Measurements from ENCODE around the gene PCDHGA7.
"Not testable (repeated sequence)": the region's sequence is repeated elsewhere in the genome, so short reads cannot be mapped to it uniquely, and the experiment has no call there.

Gene PCDHGA7

GRCh38 chr5:141369994-141370848, 12.3 kb upstream of the PCDHGA7 start, which contains the start of gene PCDHGB3:
PCDHGB3 (plus strand) TSS chr5:141370242; CDS start chr5:141370395, 153 bp downstream.
- DNase-seq = no peak

GRCh38 chr5:141371572-141372475, 10.7 kb upstream of the PCDHGA7 start:
- DNase-seq = no peak

GRCh38 chr5:141373673-141374317, 8.7 kb upstream of the PCDHGA7 start, which contains the start of gene PCDHGA6:
PCDHGA6 (plus strand) TSS chr5:141373891; CDS start chr5:141374084, 193 bp downstream.
- no peak for DNase-seq

DNA sequence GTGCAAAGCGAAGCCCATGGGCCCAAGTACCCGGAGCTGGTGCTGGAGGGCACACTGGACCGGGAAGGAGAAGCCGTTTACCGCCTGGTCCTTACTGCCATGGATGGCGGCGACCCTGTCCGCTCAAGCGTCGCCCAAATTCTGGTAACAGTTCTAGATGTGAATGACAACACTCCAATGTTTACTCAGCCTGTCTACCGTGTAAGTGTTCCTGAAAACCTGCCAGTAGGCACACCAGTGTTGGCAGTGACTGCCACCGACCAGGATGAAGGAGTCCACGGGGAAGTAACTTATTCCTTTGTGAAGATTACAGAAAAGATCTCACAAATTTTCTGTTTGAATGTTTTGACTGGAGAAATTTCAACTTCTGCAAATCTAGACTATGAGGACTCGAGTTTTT, 7.9 kb upstream of the PCDHGA7 start:
- no peak for DNase-seq

DNA sequence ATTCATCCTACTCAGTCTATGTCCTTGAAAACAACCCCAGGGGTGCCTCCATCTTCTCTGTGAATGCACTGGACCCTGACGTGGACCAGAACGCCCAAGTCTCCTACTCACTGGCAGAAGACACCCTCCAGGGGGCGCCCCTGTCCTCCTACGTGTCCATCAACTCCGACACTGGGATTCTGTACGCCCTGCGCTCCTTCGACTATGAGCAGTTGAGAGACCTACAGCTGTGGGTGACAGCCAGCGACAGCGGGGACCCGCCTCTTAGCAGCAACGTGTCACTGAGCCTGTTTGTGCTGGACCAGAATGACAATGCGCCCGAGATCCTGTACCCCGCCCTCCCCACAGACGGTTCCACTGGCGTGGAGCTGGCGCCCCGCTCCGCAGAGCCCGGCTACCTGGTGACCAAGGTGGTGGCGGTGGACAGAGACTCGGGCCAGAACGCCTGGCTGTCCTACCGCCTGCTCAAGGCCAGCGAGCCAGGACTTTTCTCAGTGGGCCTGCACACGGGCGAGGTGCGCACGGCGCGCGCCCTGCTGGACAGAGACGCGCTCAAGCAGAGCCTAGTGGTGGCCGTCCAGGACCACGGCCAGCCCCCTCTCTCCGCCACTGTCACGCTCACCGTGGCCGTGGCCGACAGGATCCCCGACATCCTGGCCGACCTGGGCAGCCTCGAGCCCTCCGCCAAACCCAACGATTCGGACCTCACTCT, 6.9 kb upstream of the PCDHGA7 start:
- not testable (repeated sequence) for DNase-seq

GRCh38 chr5:141383345-141383744, 803 bp downstream of the PCDHGA7 start:
- DNase-seq = no peak

- no peak for DNase-seq
Measured at GRCh38 chr5:141384471-141385267, 2.1 kb downstream of the PCDHGA7 start.

GRCh38 chr5:141387557-141388311, 5.2 kb downstream of the PCDHGA7 start, which contains the start of gene PCDHGB4:
PCDHGB4 (plus strand) TSS chr5:141387698; CDS start chr5:141387885, 187 bp downstream.
- peak; percentile 83 for DNase-seq

- DNase-seq = no peak
Measured at GRCh38 chr5:141388661-141389060, 6.1 kb downstream of the PCDHGA7 start.

DNA sequence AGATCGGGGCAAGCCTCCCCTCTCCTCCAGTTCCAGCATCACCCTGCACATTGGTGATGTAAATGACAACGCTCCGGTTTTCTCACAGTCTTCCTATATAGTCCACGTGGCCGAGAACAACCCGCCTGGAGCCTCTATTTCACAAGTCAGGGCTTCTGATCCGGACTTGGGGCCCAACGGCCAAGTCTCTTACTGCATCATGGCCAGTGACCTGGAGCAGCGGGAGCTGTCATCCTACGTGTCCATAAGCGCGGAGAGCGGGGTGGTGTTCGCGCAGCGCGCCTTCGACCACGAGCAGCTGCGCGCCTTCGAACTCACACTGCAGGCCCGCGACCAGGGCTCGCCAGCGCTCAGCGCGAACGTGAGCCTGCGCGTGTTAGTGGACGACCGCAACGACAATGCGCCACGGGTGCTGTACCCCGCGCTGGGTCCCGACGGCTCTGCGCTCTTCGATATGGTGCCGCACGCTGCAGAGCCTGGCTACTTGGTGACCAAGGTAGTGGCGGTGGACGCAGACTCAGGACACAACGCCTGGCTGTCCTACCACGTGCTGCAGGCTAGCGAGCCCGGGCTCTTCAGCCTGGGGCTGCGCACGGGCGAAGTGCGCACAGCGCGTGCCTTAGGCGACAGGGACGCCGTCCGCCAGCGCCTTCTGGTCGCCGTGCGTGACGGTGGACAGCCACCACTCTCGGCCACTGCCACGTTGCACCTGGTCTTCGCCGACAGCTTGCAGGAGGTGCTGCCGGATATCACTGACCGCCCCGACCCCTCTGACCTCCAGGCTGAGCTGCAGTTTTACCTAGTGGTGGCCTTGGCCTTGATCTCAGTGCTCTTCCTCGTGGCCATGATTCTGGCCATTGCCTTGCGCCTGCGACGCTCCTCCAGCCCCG, 6.9 kb downstream of the PCDHGA7 start:
- no peak for DNase-seq

DNA sequence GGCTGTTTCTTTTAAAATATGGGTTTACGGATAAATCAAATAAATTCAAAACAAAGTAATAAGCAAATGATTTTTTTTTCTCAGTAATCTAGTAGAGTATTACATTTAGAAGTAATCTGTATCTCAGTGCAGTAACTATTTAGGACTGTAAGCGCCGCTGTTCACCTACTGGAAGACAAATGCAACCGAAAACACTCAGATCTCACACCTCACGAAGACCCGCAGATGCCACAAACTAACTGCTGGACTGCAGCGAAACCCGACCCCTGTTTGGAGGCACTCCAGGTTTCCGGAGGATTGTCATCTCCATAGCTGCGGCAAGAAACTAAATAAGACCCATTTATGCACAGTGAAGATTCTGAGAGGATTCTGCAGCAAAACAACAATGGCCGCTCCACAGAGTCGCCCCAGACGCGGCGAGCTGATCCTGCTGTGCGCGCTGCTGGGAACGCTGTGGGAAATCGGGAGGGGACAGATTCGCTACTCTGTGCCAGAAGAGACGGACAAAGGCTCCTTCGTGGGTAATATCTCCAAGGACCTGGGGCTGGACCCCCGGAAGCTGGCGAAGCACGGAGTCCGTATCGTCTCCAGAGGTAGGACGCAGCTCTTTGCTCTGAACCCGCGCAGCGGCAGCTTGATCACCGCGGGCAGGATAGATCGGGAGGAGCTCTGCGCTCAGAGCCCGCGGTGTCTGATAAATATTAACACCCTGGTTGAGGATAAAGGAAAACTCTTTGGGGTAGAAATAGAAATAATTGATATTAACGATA, 10.1 kb downstream of the PCDHGA7 start, which contains the start of gene PCDHGA8:
Gene PCDHGA8 (plus strand): TSS at position 205 of the 770 bp plus-strand sequence. CDS start 181 bp downstream, at position 386.
- no peak for DNase-seq

GRCh38 chr5:141393267-141393666, 10.7 kb downstream of the PCDHGA7 start:
- DNase-seq = no peak

DNA sequence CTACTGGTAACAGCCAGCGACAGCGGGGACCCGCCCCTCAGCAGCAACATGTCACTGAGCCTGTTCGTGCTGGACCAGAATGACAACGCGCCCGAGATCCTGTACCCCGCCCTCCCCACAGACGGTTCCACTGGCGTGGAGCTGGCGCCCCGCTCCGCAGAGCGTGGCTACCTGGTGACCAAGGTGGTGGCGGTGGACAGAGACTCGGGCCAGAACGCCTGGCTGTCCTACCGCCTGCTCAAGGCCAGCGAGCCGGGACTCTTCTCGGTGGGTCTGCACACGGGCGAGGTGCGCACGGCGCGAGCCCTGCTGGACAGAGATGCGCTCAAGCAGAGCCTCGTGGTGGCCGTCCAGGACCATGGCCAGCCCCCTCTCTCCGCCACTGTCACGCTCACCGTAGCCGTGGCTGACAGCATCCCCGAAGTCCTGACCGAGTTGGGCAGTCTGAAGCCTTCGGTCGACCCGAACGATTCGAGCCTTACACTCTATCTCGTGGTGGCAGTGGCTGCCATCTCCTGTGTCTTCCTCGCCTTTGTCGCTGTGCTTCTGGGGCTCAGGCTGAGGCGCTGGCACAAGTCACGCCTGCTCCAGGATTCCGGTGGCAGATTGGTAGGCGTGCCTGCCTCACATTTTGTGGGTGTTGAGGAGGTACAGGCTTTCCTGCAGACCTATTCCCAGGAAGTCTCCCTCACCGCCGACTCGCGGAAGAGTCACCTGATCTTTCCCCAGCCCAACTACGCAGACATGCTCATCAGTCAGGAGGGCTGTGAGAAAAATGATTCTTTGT, 12.1 kb downstream of the PCDHGA7 start:
- DNase-seq = not testable (repeated sequence)

- DNase-seq = not testable (repeated sequence)
Measured at GRCh38 chr5:141397756-141398551, 15.4 kb downstream of the PCDHGA7 start, which contains the start of gene PCDHGB5. PCDHGB5 (plus strand) TSS chr5:141397947; CDS start chr5:141398128, 181 bp downstream.

DNA sequence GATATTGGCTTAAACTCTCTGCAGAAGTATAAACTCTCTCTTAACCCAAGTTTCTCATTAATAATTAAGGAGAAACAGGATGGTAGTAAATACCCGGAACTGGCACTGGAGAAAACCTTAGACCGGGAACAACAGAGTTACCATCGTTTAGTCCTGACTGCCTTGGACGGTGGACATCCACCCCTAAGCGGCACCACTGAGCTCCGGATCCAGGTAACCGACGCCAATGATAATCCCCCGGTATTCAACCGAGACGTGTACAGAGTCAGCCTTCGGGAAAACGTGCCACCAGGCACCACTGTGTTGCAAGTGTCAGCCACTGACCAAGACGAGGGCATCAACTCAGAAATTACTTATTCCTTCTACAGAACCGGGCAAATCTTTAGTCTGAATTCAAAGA, 16.1 kb downstream of the PCDHGA7 start:
- no peak for DNase-seq

DNA sequence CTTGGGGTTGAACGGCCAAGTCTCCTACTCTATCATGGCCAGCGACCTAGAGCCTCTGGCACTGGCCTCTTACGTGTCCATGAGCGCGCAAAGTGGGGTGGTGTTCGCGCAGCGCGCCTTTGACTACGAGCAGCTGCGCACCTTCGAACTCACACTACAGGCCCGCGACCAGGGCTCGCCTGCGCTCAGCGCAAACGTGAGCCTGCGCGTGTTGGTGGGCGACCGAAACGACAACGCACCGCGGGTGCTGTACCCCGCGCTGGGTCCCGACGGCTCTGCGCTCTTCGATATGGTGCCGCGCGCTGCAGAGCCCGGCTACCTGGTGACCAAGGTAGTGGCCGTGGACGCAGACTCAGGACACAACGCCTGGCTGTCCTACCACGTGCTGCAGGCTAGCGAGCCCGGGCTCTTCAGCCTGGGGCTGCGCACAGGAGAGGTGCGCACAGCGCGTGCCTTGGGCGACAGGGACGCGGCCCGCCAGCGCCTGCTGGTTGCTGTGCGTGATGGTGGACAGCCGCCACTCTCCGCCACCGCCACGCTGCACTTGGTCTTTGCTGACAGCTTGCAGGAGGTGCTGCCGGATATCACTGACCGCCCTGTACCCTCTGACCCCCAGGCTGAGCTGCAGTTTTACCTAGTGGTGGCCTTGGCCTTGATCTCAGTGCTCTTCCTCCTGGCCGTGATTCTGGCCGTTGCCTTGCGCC, 17.2 kb downstream of the PCDHGA7 start:
- DNase-seq = no peak
